GM12864 (cell line): ENCODE data around the gene CBFA2T3.

Experiments
- DNase-seq: peaks from one replicate; pipeline ENCODE4 v3.0.0-alpha.2; 2011; ENCODE audit warnings: low read depth
- H3K4me3 ChIP-seq: 2 replicates; pipeline ENCODE4 v1.5.1; 2011; ENCODE audit warnings: mild to moderate bottlenecking, low read depth, low read length, control low read depth
- CTCF ChIP-seq: IDR thresholded peaks from 2 replicates; pipeline ENCODE4 v1.5.1; 2011; ENCODE audit warnings: low read depth, mild to moderate bottlenecking, moderate library complexity, low read length, control low read depth, inconsistent platforms; ENCODE audit errors: missing control alignments

Gene CBFA2T3

GRCh38 chr16:89000207-89000959 is 23.4 kb upstream of the CBFA2T3 start:
- H3K4me3 ChIP-seq: no peak overlapping the region
- DNase-seq: no peak
- TF ChIP-seq CTCF: no peak

GRCh38 chr16:88999457-89000206 is 22.6 kb upstream of the CBFA2T3 start:
- no peak for TF ChIP-seq CTCF
- DNase-seq: no peak
- no peak overlapping the region for H3K4me3 ChIP-seq

- no peak for TF ChIP-seq CTCF
- DNase-seq: no peak
- no peak overlapping the region for H3K4me3 ChIP-seq
Measured at GRCh38 chr16:88995746-88996535, 18.9 kb upstream of the CBFA2T3 start.

- TF ChIP-seq CTCF: no peak
- no peak overlapping the region for H3K4me3 ChIP-seq
- no peak for DNase-seq
Measured at GRCh38 chr16:88995194-88995593, 18.2 kb upstream of the CBFA2T3 start.

- no peak for TF ChIP-seq CTCF
- H3K4me3 ChIP-seq: no peak overlapping the region
- no peak for DNase-seq
Measured at GRCh38 chr16:88994695-88995094, 17.7 kb upstream of the CBFA2T3 start.

- DNase-seq: no peak
- no peak for TF ChIP-seq CTCF
- H3K4me3 ChIP-seq: no peak overlapping the region
Measured at GRCh38 chr16:88993946-88994600, 17.1 kb upstream of the CBFA2T3 start.
